ENCODE measurements around the gene C12orf42.

Gene C12orf42

GRCh38 chr12:103310546-103311270 lies 185.1 kb downstream of the C12orf42 start:
- H3K4me3 ChIP-seq (replicated peaks; ENCODE audit: low read depth, low read length) = no peak overlapping the region
- no peak for TF ChIP-seq CTCF (IDR thresholded peaks at IDR 0.05; ENCODE audit: low read depth, low read length, missing control alignments)

GRCh38 chr12:103308396-103308795 lies 187.4 kb downstream of the C12orf42 start:
- H3K4me3 ChIP-seq (replicated peaks; ENCODE audit: low read depth, low read length) = no peak overlapping the region
- no peak for DNase-seq (ENCODE audit: extremely low read depth, low read depth)
- TF ChIP-seq CTCF (IDR thresholded peaks at IDR 0.05; ENCODE audit: low read depth, low read length, missing control alignments) = no peak

More at GRCh38 chr12:103310546-103311270, 185.1 kb downstream of the C12orf42 start:
- no peak for DNase-seq (ENCODE audit: extremely low read depth, low read depth)

- no peak for DNase-seq (ENCODE audit: extremely low read depth, low read depth)
- H3K4me3 ChIP-seq (replicated peaks; ENCODE audit: low read depth, low read length) = no peak overlapping the region
- TF ChIP-seq CTCF (IDR thresholded peaks at IDR 0.05; ENCODE audit: low read depth, low read length, missing control alignments) = no peak
These were observed 192.3 kb downstream of the C12orf42 start for GRCh38 chr12:103303484-103303883.

- no peak overlapping the region for H3K4me3 ChIP-seq (replicated peaks; ENCODE audit: low read depth, low read length)
- no peak for DNase-seq (ENCODE audit: extremely low read depth, low read depth)
- TF ChIP-seq CTCF (IDR thresholded peaks at IDR 0.05; ENCODE audit: low read depth, low read length, missing control alignments) = no peak
These were observed 193.9 kb downstream of the C12orf42 start for GRCh38 chr12:103301642-103302591.

- no peak for TF ChIP-seq CTCF (IDR thresholded peaks at IDR 0.05; ENCODE audit: low read depth, low read length, missing control alignments)
- H3K4me3 ChIP-seq (replicated peaks; ENCODE audit: low read depth, low read length) = no peak overlapping the region
These were observed 207.8 kb downstream of the C12orf42 start for GRCh38 chr12:103288016-103288415.

GRCh38 chr12:103282124-103282523 lies 213.6 kb downstream of the C12orf42 start:
- TF ChIP-seq CTCF (IDR thresholded peaks at IDR 0.05; ENCODE audit: low read depth, low read length, missing control alignments) = no peak
- H3K4me3 ChIP-seq (replicated peaks; ENCODE audit: low read depth, low read length) = no peak overlapping the region
- DNase-seq (ENCODE audit: extremely low read depth, low read depth) = no peak

More at GRCh38 chr12:103288016-103288415, 207.8 kb downstream of the C12orf42 start:
- no peak for DNase-seq (ENCODE audit: extremely low read depth, low read depth)
